OCI-LY1 (cell line): ENCODE measurements around the gene TAB2.

ENCODE experiments used
- H2AFZ ChIP-seq: fragments of 200-600 bp; sonication (generic), shearing (Covaris generic); 2 replicates; pipeline ENCODE4 v1.6.0; 2014; ENCODE audit warnings: antibody characterized with exemption, mild to moderate bottlenecking, low read length
- H3F3A ChIP-seq: fragments of 200-600 bp; sonication (generic), shearing (Covaris generic); 2 replicates; pipeline ENCODE4 v1.6.0; 2014; ENCODE audit warnings: mild to moderate bottlenecking, antibody characterized with exemption, low read length, moderate library complexity; ENCODE audit not compliant: insufficient read depth
- H3K27ac ChIP-seq: fragments of 200-600 bp; sonication (generic); 2 replicates; pipeline ENCODE4 v1.5.1; 2014; ENCODE audit warnings: low read length, mixed run types, mild to moderate bottlenecking, low read depth; ENCODE audit not compliant: poor library complexity, severe bottlenecking
- H3K27me3 ChIP-seq: fragments of 200-600 bp; sonication (generic); 2 replicates; pipeline ENCODE4 v1.6.0; 2014; ENCODE audit warnings: antibody characterized with exemption, mild to moderate bottlenecking, low read length, moderate library complexity; ENCODE audit not compliant: insufficient read depth
- H3K36me3 ChIP-seq: fragments of 200-600 bp; sonication (generic); 2 replicates; pipeline ENCODE4 v1.6.1; 2014; ENCODE audit warnings: mild to moderate bottlenecking, antibody characterized with exemption, low read length, moderate library complexity, mixed read lengths; ENCODE audit not compliant: insufficient read depth
- H3K4me1 ChIP-seq: fragments of 200-600 bp; sonication (generic); 2 replicates; pipeline ENCODE4 v1.5.1; 2014; ENCODE audit warnings: mild to moderate bottlenecking, low read length, moderate library complexity; ENCODE audit not compliant: insufficient read depth, severe bottlenecking
- H3K4me2 ChIP-seq: fragments of 200-600 bp; sonication (generic), shearing (Covaris generic); 2 replicates; pipeline ENCODE4 v1.6.1; 2014; ENCODE audit warnings: low read length
- H3K4me3 ChIP-seq: fragments of 200-600 bp; sonication (generic); 2 replicates; pipeline ENCODE4 v1.5.1; 2014; ENCODE audit warnings: low read length, low read depth, mild to moderate bottlenecking, mixed read lengths; ENCODE audit not compliant: poor library complexity, severe bottlenecking
- H3K79me2 ChIP-seq: fragments of 200-600 bp; shearing (Covaris generic); 2 replicates; pipeline ENCODE4 v1.6.1; 2016; ENCODE audit warnings: mixed run types, low read length, mixed read lengths; ENCODE audit not compliant: insufficient read depth
- H3K9ac ChIP-seq: fragments of 200-600 bp; sonication (generic), shearing (Covaris generic); 2 replicates; pipeline ENCODE4 v1.6.1; 2014; ENCODE audit warnings: mild to moderate bottlenecking, low read length, mixed read lengths
- H3K9me2 ChIP-seq: fragments of 200-600 bp; sonication (generic), shearing (Covaris generic); 2 replicates; pipeline ENCODE4 v1.6.1; 2014; ENCODE audit warnings: low read depth, mild to moderate bottlenecking, low read length, mixed read lengths
- H3K9me3 ChIP-seq: fragments of 200-600 bp; shearing (Covaris generic); 2 replicates; pipeline ENCODE4 v1.6.1; 2014; ENCODE audit warnings: low read length, mixed read lengths
- H4K20me1 ChIP-seq: fragments of 200-600 bp; sonication (generic), shearing (Covaris generic); 2 replicates; pipeline ENCODE4 v1.6.0; 2016; ENCODE audit warnings: mild to moderate bottlenecking, low read length; ENCODE audit not compliant: insufficient read depth
- EZH2 ChIP-seq: fragments of 200-600 bp; sonication (generic), shearing (Covaris generic); IDR thresholded peaks from 2 replicates; pipeline ENCODE4 v1.8.0; 2017; ENCODE audit warnings: borderline replicate concordance, mixed run types, mild to moderate bottlenecking, antibody characterized with exemption, low read length, moderate library complexity, mixed read lengths
- TF ChIP-seq, protein P1 (sequence below): fragments of 200-600 bp; sonication (generic), shearing (Covaris generic); IDR thresholded peaks from 2 replicates; pipeline ENCODE4 v1.5.1; 2017; ENCODE audit warnings: mild to moderate bottlenecking, antibody characterized with exemption, low read length, moderate library complexity, mixed read lengths

Gene TAB2

DNA sequence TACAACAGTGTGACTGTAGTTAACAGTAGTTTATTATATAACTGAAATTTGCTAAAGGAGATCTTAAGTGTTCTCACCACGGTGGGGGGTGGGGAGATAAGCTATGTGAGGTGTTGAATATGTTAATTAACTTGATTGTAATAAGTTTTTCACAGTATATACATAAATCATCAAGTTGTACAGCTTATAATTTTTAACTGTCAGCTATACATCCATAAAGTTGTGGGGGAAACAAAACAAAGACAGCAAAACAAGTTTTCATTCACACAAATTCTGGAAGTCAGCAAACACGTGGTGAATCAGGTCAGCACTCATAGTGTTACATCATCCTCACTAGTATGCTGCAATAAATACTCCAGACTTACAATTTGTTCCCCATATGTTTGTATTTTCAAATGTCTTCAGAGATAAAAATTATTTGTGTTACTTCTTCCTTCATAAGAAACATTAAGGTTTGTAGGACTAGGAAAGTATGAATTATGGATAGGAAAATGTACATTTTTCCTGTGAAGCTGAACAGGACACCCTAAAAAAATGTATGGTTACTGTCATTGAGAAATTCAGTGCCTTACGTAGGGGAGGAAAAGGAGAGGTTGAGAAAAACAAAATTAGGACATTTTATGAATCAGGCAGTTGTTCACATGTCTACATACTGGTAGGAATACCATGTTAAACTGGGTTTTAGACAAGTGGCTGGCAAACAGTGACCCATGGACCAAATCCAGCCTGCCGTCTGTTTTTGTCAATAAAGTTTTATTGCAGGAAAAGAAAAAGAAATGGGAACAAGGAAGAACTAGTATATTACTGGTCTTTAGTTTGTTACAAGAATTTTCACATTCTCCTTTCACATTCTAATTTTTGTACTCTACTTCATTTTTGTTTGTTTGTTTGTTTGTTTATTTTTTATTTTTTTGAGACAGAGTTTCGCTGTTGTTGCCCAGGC is 88.6 kb downstream of the TAB2 start:
- Histone ChIP-seq H3K36me3 (peaks cover 71% of the 10 kb centered on the region), H4K20me1 (no peaks in the 10 kb centered on the region), H3K9ac (no peak overlapping the region), H2AFZ (no peak overlapping the region), H3K27me3 (no peaks in the 10 kb centered on the region), H3K4me2 (no peak overlapping the region), H3K27ac (no peak overlapping the region), H3K4me1 (no peaks in the 10 kb centered on the region), H3K4me3 (no peak overlapping the region), H3K9me2 (no peaks in the 10 kb centered on the region), H3K9me3 (no peaks in the 10 kb centered on the region), H3F3A (peaks cover 3% of the 10 kb centered on the region; the same call in 1 of the 2 replicates), H3K79me2 (no peaks in the 10 kb centered on the region)
- TF ChIP-seq, protein P1, sequence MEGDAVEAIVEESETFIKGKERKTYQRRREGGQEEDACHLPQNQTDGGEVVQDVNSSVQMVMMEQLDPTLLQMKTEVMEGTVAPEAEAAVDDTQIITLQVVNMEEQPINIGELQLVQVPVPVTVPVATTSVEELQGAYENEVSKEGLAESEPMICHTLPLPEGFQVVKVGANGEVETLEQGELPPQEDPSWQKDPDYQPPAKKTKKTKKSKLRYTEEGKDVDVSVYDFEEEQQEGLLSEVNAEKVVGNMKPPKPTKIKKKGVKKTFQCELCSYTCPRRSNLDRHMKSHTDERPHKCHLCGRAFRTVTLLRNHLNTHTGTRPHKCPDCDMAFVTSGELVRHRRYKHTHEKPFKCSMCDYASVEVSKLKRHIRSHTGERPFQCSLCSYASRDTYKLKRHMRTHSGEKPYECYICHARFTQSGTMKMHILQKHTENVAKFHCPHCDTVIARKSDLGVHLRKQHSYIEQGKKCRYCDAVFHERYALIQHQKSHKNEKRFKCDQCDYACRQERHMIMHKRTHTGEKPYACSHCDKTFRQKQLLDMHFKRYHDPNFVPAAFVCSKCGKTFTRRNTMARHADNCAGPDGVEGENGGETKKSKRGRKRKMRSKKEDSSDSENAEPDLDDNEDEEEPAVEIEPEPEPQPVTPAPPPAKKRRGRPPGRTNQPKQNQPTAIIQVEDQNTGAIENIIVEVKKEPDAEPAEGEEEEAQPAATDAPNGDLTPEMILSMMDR, result no peak
- TF ChIP-seq EZH2, result no peak

DNA sequence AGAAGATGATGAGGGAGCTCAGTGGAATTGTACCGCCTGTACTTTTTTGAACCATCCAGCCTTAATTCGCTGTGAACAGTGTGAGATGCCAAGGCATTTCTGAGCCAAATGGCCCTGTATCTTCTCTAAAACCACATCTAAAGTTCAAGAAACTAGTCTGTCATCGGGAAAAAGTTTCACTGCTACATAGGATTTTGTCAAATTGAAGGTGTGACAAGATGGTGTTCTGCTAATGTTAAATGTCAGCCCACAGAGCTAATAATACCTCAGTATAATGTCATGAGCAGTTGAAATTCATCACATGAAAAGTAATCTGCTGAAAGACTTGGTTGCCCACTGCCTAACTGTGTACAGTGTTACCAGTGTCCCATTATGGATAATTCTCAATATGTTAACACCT is 92.1 kb downstream of the TAB2 start:
- Histone ChIP-seq H3F3A (peaks cover 3% of the 10 kb centered on the region; the same call in 1 of the 2 replicates), H3K9ac (no peak overlapping the region), H3K9me3 (no peaks in the 10 kb centered on the region), H3K36me3 (peaks cover 48% of the 10 kb centered on the region), H3K79me2 (no peaks in the 10 kb centered on the region), H2AFZ (no peak overlapping the region), H3K4me3 (no peak overlapping the region), H3K4me1 (no peaks in the 10 kb centered on the region), H4K20me1 (no peaks in the 10 kb centered on the region), H3K27me3 (no peaks in the 10 kb centered on the region), H3K9me2 (no peaks in the 10 kb centered on the region), H3K4me2 (no peak overlapping the region), H3K27ac (no peak overlapping the region)
- TF ChIP-seq EZH2, result no peak

DNA sequence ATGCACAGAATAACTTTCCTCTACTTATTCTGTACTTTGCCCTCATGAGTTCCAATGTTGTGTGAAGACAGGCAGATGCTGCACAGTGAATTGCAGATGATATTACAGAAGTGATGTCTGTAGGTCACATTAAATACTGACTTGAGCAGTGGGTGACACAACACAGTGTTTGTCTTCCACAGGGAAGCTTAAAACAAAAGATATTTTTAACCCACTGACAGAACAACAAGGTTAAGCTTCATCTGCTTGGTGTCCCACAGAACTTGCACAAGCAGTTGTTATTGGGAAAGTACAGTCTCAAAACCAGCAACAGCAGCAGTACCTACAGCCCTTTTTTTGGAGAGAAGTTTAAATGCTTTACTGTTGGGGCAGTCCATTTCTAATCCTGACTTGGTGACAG is 93.0 kb downstream of the TAB2 start:
- Histone ChIP-seq H3K9ac (no peak overlapping the region), H3K27ac (no peak overlapping the region), H3K4me3 (no peak overlapping the region), H3K9me2 (no peaks in the 10 kb centered on the region), H3K27me3 (no peaks in the 10 kb centered on the region), H3K4me1 (no peaks in the 10 kb centered on the region), H3K9me3 (no peaks in the 10 kb centered on the region), H3K4me2 (no peak overlapping the region), H3K36me3 (peaks cover 39% of the 10 kb centered on the region), H3F3A (peaks cover 3% of the 10 kb centered on the region; the same call in 1 of the 2 replicates), H2AFZ (no peak overlapping the region), H3K79me2 (no peaks in the 10 kb centered on the region), H4K20me1 (no peaks in the 10 kb centered on the region)
- no peak for TF ChIP-seq EZH2
- TF ChIP-seq, protein P1, result no peak
